Measurements from ENCODE around the gene ACTN1. TPM values are rescaled to one million over a fixed set of nuclear protein-coding genes. Genes with fewer than 3 reads are reported as not detected.

ACTN1 gene
- total RNA-seq, 4 donors from 2014 or later = 48.1 to 90.4 (median 64.8) TPM

GRCh38 chr14:68941820-68942219 lies 37.3 kb downstream of the ACTN1 start:
- 65 to 77% methylated on average over 5 of the region's 5 CpGs for WGBS, 2 donors
- H3K36me3 ChIP-seq = no peaks in the 10 kb centered on the region
- H3K27me3 ChIP-seq = no peaks in the 10 kb centered on the region
- no peak overlapping the region for H3K27ac ChIP-seq
- no peak overlapping the region for H3K4me3 ChIP-seq (replicated peaks in 1 of 3)
- DNase-seq = peak in 1 of 2 donors; percentile 14
- TF ChIP-seq POLR2A (IDR thresholded peaks at IDR 0.05) (no peak), CTCF (IDR thresholded peaks at IDR 0.05) (no peak)
- intact Hi-C loops (cut with DNase I) = no loop called here
- peaks cover 25 to 54% of the 10 kb centered on the region in 2 donors for H3K4me1 ChIP-seq
- H3K9me3 ChIP-seq = no peaks in the 10 kb centered on the region

GRCh38 chr14:68940614-68941185 lies 38.4 kb downstream of the ACTN1 start:
- 97% methylated on average over 3 of the region's 3 CpGs for WGBS, 2 donors
- Histone ChIP-seq H3K27ac (peak overlapping the region; percentile 34 to 74 (median 70)), H3K4me3 (replicated peaks in 1 of 3) (no peak overlapping the region), H3K4me1 (peaks cover 25 to 57% of the 10 kb centered on the region in 2 donors), H3K9me3 (no peaks in the 10 kb centered on the region), H3K36me3 (no peaks in the 10 kb centered on the region), H3K27me3 (no peaks in the 10 kb centered on the region)
- intact Hi-C loops (cut with DNase I) = no loop called here
- TF ChIP-seq CTCF (IDR thresholded peaks at IDR 0.05) (no peak), POLR2A (IDR thresholded peaks at IDR 0.05) (no peak)
- DNase-seq = no peak

GRCh38 chr14:68939893-68940613 lies 39.0 kb downstream of the ACTN1 start:
- DNase-seq = peak; percentile 49 to 63
- Histone ChIP-seq H3K9me3 (no peaks in the 10 kb centered on the region), H3K27me3 (no peaks in the 10 kb centered on the region), H3K36me3 (no peaks in the 10 kb centered on the region), H3K4me1 (peaks cover 25 to 60% of the 10 kb centered on the region in 2 donors), H3K27ac (peak overlapping the region; percentile 48 to 74 (median 70)), H3K4me3 (replicated peaks in 1 of 3) (no peak overlapping the region)
- WGBS, 2 donors = 73 to 85% methylated on average over 9 of the region's 9 CpGs
- intact Hi-C loops (cut with DNase I) = no loop called here
- TF ChIP-seq POLR2A (IDR thresholded peaks at IDR 0.05) = peak in 1 of 2 donors; percentile 20
- TF ChIP-seq CTCF (IDR thresholded peaks at IDR 0.05) = no peak

- no peaks in the 10 kb centered on the region for H3K9me3 ChIP-seq
- peak overlapping the region; percentile 48 to 74 (median 70) for H3K27ac ChIP-seq
- intact Hi-C loops (cut with DNase I) = no loop called here
- peaks cover 25 to 60% of the 10 kb centered on the region in 2 donors for H3K4me1 ChIP-seq
- 81 to 87% methylated on average over 11 of the region's 11 CpGs for WGBS, 2 donors
- DNase-seq = no peak
- no peaks in the 10 kb centered on the region for H3K27me3 ChIP-seq
- H3K4me3 ChIP-seq (replicated peaks in 1 of 3) = no peak overlapping the region
- H3K36me3 ChIP-seq = no peaks in the 10 kb centered on the region
- no peak for TF ChIP-seq POLR2A (IDR thresholded peaks at IDR 0.05)
- TF ChIP-seq CTCF (IDR thresholded peaks at IDR 0.05) = no peak
Observed at GRCh38 chr14:68939181-68939892, 39.8 kb downstream of the ACTN1 start.
